WTC11 (cell line): ENCODE measurements around the gene MBD3L5. TPM values are rescaled to one million over a fixed set of nuclear protein-coding genes. Genes with fewer than 3 reads are reported as not detected.

Experiments
- ATAC-seq: fragments of 200-7000 bp; cut with Tn5 transposase; 2 replicates; pipeline ENCODE4 v1.10.0; 2021; ENCODE audit warnings: mild to moderate bottlenecking, moderate library complexity
- CTCF ChIA-PET: fragments of 300-600 bp; sonication (Branson Sonifier 250); formaldehyde crosslinking; loops from one replicate; lab custom pipeline; 2021; ENCODE audit warnings: antibody characterized with exemption; lab: Charles Lee
- POLR2A ChIA-PET: fragments of 350-600 bp; sonication (Branson Sonifier 250); formaldehyde crosslinking; loops from one replicate; lab custom pipeline; 2021; ENCODE audit warnings: antibody characterized with exemption; lab: Charles Lee
- DNase-seq: peaks from one replicate; pipeline ENCODE4 v3.0.0; 2021; ENCODE audit warnings: low spot score
- H3K27ac Mint-ChIP-seq: 2 replicates; pipeline ENCODE4 v1.8.0; 2021; ENCODE audit warnings: mixed read lengths
- H3K27me3 Mint-ChIP-seq: 2 replicates; pipeline ENCODE4 v1.8.0; 2021; ENCODE audit warnings: low read depth, mild to moderate bottlenecking, moderate library complexity, mixed read lengths
- H3K36me3 Mint-ChIP-seq: 2 replicates; pipeline ENCODE4 v1.8.0; 2021; ENCODE audit warnings: mixed read lengths
- H3K4me1 Mint-ChIP-seq: 2 replicates; pipeline ENCODE4 v1.8.0; 2022; ENCODE audit warnings: mixed read lengths
- H3K4me3 Mint-ChIP-seq: 2 replicates; pipeline ENCODE4 v1.8.0; 2021; ENCODE audit warnings: mild to moderate bottlenecking, moderate library complexity, mixed read lengths
- H3K9me3 Mint-ChIP-seq: 2 replicates; pipeline ENCODE4 v1.8.0; 2021; ENCODE audit warnings: mixed read lengths
- CREB1 ChIP-seq: sonication (generic); formaldehyde crosslinking; IDR thresholded peaks from 2 replicates; pipeline ENCODE4 v1.8.0; 2023; ENCODE audit warnings: mild to moderate bottlenecking, missing genetic modification reagents
- CREM ChIP-seq: sonication (generic); formaldehyde crosslinking; IDR thresholded peaks from 2 replicates; pipeline ENCODE4 v1.8.1; 2022; ENCODE audit warnings: mild to moderate bottlenecking, missing genetic modification reagents, moderate library complexity
- ESRRA ChIP-seq: sonication (generic); formaldehyde crosslinking; IDR thresholded peaks from 2 replicates; pipeline ENCODE4 v1.8.1; 2022; ENCODE audit warnings: mild to moderate bottlenecking, missing genetic modification reagents, borderline replicate concordance
- GTF2I ChIP-seq: fragments of 250-450 bp; sonication (Bioruptor Pico); conservative IDR thresholded peaks from 2 replicates; pipeline ENCODE4 v1.4.0; 2021; ENCODE audit warnings: mild to moderate bottlenecking
- MYBL2 ChIP-seq: sonication (generic); formaldehyde crosslinking; IDR thresholded peaks from 2 replicates; pipeline ENCODE4 v1.8.1; 2023; ENCODE audit warnings: mild to moderate bottlenecking, moderate library complexity, missing genetic modification reagents
- NFATC4 ChIP-seq: fragments of 250-450 bp; sonication (Bioruptor Pico); IDR thresholded peaks from 2 replicates; pipeline ENCODE4 v1.9.0; 2021; ENCODE audit warnings: mild to moderate bottlenecking
- NFE2L1 ChIP-seq: sonication (generic); formaldehyde crosslinking; IDR thresholded peaks from 2 replicates; pipeline ENCODE4 v1.8.1; 2023; ENCODE audit warnings: missing genetic modification reagents
- NFYB ChIP-seq: sonication (generic); formaldehyde crosslinking; conservative IDR thresholded peaks from 2 replicates; pipeline ENCODE4 v1.8.0; 2022; ENCODE audit warnings: low read depth, missing genetic modification reagents
- NR3C1 ChIP-seq: sonication (generic); formaldehyde crosslinking; conservative IDR thresholded peaks from 2 replicates; pipeline ENCODE4 v1.8.1; 2023; ENCODE audit warnings: low read depth, mild to moderate bottlenecking, missing genetic modification reagents
- RORB ChIP-seq: fragments of 250-450 bp; sonication (Bioruptor Pico); IDR thresholded peaks from 2 replicates; pipeline ENCODE4 v1.9.0; 2021; ENCODE audit warnings: mild to moderate bottlenecking
- SMAD4 ChIP-seq: sonication (generic); formaldehyde crosslinking; IDR thresholded peaks from 2 replicates; pipeline ENCODE4 v1.8.0; 2022; ENCODE audit warnings: mild to moderate bottlenecking, missing genetic modification reagents
- SP1 ChIP-seq: sonication (generic); formaldehyde crosslinking; conservative IDR thresholded peaks from 2 replicates; pipeline ENCODE4 v1.8.1; 2022; ENCODE audit warnings: missing genetic modification reagents
- TP53 ChIP-seq: sonication (generic); formaldehyde crosslinking; IDR thresholded peaks from 2 replicates; pipeline ENCODE4 v1.8.1; 2023; ENCODE audit warnings: mild to moderate bottlenecking, missing genetic modification reagents
- ZNF263 ChIP-seq: sonication (generic); formaldehyde crosslinking; IDR thresholded peaks from 2 replicates; pipeline ENCODE4 v1.8.1; 2022; ENCODE audit warnings: low read depth, mild to moderate bottlenecking, moderate library complexity, missing genetic modification reagents
- ZNF423 ChIP-seq: fragments of 250-450 bp; sonication (Bioruptor Pico); IDR thresholded peaks from 2 replicates; pipeline ENCODE4 v2.1.2; 2022; ENCODE audit warnings: mild to moderate bottlenecking, moderate library complexity
- ZNF671 ChIP-seq: fragments of 250-450 bp; sonication (Bioruptor Pico); IDR thresholded peaks from 2 replicates; pipeline ENCODE4 v1.8.0; 2021; ENCODE audit warnings: mild to moderate bottlenecking
- total RNA-seq: library from RNA; stranded (reverse); gene quantifications from 3 replicates; pipeline ENCODE4 v1.2.3, GENCODE V29; 2021
- TF ChIP-seq, protein P1 (sequence below): fragments of 250-450 bp; sonication (Bioruptor Pico); IDR thresholded peaks from 2 replicates; pipeline ENCODE4 v1.9.0; 2021; ENCODE audit warnings: mild to moderate bottlenecking
- TF ChIP-seq, protein P2 (sequence below): fragments of 250-450 bp; sonication (Bioruptor Pico); IDR thresholded peaks from 2 replicates; pipeline ENCODE4 v1.9.0; 2021; ENCODE audit warnings: moderate library complexity, mild to moderate bottlenecking, inconsistent platforms, borderline replicate concordance
- TF ChIP-seq, protein P3 (sequence below): sonication (generic); formaldehyde crosslinking; IDR thresholded peaks from 2 replicates; pipeline ENCODE4 v1.8.0; 2022; ENCODE audit warnings: mild to moderate bottlenecking, missing genetic modification reagents
- TF ChIP-seq, protein P4 (sequence below): sonication (generic); formaldehyde crosslinking; conservative IDR thresholded peaks from 2 replicates; pipeline ENCODE4 v1.8.1; 2023; ENCODE audit warnings: mild to moderate bottlenecking, low read depth, missing genetic modification reagents, moderate library complexity
- TF ChIP-seq, protein P5 (sequence below): sonication (generic); formaldehyde crosslinking; IDR thresholded peaks from 2 replicates; pipeline ENCODE4 v1.8.1; 2022; ENCODE audit warnings: mild to moderate bottlenecking, moderate library complexity, missing genetic modification reagents
- TF ChIP-seq, protein P6 (sequence below): sonication (generic); formaldehyde crosslinking; IDR thresholded peaks from 2 replicates; pipeline ENCODE4 v1.8.0; 2022; ENCODE audit warnings: missing genetic modification reagents

The MBD3L5 gene
- total RNA-seq, 1 experiment from 2014 or later = not detected

DNA sequence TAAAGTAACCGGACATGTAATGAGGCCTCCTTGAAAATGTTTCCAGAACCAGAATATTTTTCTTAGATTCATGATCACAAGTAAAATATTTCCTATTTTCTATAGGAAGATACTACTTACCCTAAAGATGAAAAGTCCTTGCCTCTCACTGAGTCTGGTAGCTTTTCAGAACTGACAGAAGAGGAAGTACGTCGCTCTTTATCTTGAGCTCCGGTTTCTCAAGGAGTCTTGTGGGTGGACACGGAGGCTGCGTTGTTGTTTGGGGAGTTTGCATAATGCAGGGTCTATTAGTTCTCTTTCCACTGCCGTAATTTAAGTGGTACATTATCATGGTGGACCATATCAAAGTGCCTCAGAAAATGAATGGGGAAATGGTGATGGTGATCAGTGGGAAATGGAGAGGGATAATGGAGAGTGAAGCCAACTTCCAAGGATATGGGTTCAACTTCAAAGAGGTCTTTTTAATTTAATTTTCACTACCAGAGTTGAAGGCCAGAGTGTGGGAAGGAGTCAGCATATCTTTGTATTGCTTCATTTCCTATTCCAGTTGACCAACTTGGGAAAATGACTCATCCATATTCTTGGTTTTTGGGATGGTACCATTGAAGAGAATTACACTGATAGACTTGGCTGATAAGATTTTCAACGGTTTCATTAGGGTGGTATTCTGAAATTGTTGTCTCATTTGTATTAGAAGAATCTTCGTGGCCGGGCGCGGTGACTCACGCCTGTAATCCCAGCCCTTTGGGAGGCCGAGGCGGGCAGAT is 32.5 kb upstream of the MBD3L5 start (continued):
- TF ChIP-seq, protein P1, sequence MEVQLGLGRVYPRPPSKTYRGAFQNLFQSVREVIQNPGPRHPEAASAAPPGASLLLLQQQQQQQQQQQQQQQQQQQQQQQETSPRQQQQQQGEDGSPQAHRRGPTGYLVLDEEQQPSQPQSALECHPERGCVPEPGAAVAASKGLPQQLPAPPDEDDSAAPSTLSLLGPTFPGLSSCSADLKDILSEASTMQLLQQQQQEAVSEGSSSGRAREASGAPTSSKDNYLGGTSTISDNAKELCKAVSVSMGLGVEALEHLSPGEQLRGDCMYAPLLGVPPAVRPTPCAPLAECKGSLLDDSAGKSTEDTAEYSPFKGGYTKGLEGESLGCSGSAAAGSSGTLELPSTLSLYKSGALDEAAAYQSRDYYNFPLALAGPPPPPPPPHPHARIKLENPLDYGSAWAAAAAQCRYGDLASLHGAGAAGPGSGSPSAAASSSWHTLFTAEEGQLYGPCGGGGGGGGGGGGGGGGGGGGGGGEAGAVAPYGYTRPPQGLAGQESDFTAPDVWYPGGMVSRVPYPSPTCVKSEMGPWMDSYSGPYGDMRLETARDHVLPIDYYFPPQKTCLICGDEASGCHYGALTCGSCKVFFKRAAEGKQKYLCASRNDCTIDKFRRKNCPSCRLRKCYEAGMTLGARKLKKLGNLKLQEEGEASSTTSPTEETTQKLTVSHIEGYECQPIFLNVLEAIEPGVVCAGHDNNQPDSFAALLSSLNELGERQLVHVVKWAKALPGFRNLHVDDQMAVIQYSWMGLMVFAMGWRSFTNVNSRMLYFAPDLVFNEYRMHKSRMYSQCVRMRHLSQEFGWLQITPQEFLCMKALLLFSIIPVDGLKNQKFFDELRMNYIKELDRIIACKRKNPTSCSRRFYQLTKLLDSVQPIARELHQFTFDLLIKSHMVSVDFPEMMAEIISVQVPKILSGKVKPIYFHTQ (CRISPR knock-in tag) = no peak
- TF ChIP-seq CREM (CRISPR knock-in tag) (no peak), ZNF263 (CRISPR knock-in tag) (no peak), GTF2I (CRISPR knock-in tag) (no peak), NR3C1 (no peak), CREB1 (no peak), ESRRA (CRISPR knock-in tag) (no peak)
- TF ChIP-seq, protein P2, sequence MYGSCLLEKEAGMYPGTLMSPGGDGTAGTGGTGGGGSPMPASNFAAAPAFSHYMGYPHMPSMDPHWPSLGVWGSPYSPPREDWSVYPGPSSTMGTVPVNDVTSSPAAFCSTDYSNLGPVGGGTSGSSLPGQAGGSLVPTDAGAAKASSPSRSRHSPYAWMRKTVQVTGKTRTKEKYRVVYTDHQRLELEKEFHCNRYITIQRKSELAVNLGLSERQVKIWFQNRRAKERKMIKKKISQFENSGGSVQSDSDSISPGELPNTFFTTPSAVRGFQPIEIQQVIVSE (CRISPR knock-in tag) = no peak
- TF ChIP-seq, protein P3, sequence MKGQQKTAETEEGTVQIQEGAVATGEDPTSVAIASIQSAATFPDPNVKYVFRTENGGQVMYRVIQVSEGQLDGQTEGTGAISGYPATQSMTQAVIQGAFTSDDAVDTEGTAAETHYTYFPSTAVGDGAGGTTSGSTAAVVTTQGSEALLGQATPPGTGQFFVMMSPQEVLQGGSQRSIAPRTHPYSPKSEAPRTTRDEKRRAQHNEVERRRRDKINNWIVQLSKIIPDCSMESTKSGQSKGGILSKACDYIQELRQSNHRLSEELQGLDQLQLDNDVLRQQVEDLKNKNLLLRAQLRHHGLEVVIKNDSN = no peak

DNA sequence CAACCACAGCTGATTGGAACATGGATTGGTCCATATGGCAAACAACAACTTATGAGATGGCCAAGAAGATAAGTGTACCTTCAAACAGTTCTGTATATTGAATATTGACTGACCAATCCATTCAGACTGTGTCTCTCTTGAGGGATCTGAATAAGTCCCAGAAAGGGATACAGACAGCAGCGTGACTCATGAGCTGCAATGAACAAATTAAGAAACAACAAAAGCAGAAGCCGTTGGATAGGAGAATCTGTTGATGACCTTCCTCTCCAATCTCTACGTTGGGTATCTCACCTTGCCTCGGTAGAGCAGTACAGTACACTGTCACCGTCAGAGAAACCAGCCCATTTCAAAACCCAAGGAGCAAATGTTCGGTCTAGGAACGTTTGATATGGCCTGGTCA is 30.4 kb upstream of the MBD3L5 start:
- DNase-seq = no peak
- peaks cover 66% of the 10 kb centered on the region for H3K36me3 Mint-ChIP-seq
- TF ChIP-seq NFE2L1 (CRISPR knock-in tag) (no peak), TP53 (CRISPR knock-in tag) (no peak)
- H3K9me3 Mint-ChIP-seq = peaks cover 76% of the 10 kb centered on the region
- no peak for ATAC-seq
- H3K27me3 Mint-ChIP-seq = peaks cover 22% of the 10 kb centered on the region
- CTCF ChIA-PET = no interaction called here
- no peaks in the 10 kb centered on the region for H3K4me1 Mint-ChIP-seq
- POLR2A ChIA-PET = no interaction called here
- H3K27ac Mint-ChIP-seq = no peak overlapping the region
- H3K4me3 Mint-ChIP-seq = no peak overlapping the region

DNA sequence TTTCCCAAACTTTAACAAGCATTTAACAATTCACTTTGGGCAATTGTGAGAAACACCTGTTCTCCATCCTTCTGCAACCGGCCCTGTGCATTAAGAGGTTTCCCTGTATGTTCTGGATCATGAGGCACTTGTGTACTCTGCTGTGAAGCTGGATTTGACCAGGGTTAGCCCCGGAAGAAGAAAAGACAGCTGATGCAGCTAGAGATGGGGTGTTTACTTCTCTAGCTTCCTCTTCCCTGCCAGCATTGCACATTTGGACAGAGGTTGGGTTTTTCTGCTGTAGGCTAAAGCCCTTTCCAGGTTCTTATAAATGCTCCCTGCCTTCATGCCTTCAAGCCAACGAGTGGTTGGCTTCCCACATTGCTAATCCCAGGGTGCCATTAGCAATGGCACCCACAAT is 30.0 kb upstream of the MBD3L5 start:
- Mint-ChIP-seq H3K36me3 (peaks cover 64% of the 10 kb centered on the region), H3K4me3 (no peak overlapping the region), H3K27me3 (peaks cover 19% of the 10 kb centered on the region), H3K9me3 (peaks cover 76% of the 10 kb centered on the region), H3K4me1 (no peaks in the 10 kb centered on the region), H3K27ac (no peak overlapping the region)
- POLR2A ChIA-PET = no interaction called here
- CTCF ChIA-PET = no interaction called here
- DNase-seq (no peak), ATAC-seq (no peak)
- TF ChIP-seq RORB (CRISPR knock-in tag) (no peak), SMAD4 (CRISPR knock-in tag) (no peak), NFYB (no peak), ZNF671 (CRISPR knock-in tag) (no peak), SP1 (CRISPR knock-in tag) (no peak), NFATC4 (CRISPR knock-in tag) (no peak), ESRRA (CRISPR knock-in tag) (no peak), CREB1 (no peak), ZNF423 (CRISPR knock-in tag) (no peak), GTF2I (CRISPR knock-in tag) (no peak), MYBL2 (no peak)
- TF ChIP-seq, protein P4, sequence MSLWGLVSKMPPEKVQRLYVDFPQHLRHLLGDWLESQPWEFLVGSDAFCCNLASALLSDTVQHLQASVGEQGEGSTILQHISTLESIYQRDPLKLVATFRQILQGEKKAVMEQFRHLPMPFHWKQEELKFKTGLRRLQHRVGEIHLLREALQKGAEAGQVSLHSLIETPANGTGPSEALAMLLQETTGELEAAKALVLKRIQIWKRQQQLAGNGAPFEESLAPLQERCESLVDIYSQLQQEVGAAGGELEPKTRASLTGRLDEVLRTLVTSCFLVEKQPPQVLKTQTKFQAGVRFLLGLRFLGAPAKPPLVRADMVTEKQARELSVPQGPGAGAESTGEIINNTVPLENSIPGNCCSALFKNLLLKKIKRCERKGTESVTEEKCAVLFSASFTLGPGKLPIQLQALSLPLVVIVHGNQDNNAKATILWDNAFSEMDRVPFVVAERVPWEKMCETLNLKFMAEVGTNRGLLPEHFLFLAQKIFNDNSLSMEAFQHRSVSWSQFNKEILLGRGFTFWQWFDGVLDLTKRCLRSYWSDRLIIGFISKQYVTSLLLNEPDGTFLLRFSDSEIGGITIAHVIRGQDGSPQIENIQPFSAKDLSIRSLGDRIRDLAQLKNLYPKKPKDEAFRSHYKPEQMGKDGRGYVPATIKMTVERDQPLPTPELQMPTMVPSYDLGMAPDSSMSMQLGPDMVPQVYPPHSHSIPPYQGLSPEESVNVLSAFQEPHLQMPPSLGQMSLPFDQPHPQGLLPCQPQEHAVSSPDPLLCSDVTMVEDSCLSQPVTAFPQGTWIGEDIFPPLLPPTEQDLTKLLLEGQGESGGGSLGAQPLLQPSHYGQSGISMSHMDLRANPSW (CRISPR knock-in tag) = no peak
- TF ChIP-seq, protein P5, sequence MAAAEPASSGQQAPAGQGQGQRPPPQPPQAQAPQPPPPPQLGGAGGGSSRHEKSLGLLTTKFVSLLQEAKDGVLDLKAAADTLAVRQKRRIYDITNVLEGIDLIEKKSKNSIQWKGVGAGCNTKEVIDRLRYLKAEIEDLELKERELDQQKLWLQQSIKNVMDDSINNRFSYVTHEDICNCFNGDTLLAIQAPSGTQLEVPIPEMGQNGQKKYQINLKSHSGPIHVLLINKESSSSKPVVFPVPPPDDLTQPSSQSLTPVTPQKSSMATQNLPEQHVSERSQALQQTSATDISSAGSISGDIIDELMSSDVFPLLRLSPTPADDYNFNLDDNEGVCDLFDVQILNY = no peak
- TF ChIP-seq, protein P6, sequence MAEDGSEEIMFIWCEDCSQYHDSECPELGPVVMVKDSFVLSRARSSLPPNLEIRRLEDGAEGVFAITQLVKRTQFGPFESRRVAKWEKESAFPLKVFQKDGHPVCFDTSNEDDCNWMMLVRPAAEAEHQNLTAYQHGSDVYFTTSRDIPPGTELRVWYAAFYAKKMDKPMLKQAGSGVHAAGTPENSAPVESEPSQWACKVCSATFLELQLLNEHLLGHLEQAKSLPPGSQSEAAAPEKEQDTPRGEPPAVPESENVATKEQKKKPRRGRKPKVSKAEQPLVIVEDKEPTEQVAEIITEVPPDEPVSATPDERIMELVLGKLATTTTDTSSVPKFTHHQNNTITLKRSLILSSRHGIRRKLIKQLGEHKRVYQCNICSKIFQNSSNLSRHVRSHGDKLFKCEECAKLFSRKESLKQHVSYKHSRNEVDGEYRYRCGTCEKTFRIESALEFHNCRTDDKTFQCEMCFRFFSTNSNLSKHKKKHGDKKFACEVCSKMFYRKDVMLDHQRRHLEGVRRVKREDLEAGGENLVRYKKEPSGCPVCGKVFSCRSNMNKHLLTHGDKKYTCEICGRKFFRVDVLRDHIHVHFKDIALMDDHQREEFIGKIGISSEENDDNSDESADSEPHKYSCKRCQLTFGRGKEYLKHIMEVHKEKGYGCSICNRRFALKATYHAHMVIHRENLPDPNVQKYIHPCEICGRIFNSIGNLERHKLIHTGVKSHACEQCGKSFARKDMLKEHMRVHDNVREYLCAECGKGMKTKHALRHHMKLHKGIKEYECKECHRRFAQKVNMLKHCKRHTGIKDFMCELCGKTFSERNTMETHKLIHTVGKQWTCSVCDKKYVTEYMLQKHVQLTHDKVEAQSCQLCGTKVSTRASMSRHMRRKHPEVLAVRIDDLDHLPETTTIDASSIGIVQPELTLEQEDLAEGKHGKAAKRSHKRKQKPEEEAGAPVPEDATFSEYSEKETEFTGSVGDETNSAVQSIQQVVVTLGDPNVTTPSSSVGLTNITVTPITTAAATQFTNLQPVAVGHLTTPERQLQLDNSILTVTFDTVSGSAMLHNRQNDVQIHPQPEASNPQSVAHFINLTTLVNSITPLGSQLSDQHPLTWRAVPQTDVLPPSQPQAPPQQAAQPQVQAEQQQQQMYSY = no peak
